DOHH2 (cell line): Measurements from ENCODE around the gene SNX30.

Source experiments
- H3F3A ChIP-seq: fragments of 200-600 bp; sonication (generic), shearing (Covaris generic); 2 replicates; pipeline ENCODE4 v1.6.0; 2016; ENCODE audit warnings: antibody characterized with exemption, mild to moderate bottlenecking; ENCODE audit not compliant: control insufficient read depth, insufficient read depth
- H3K27ac ChIP-seq: fragments of 200-600 bp; sonication (generic); 2 replicates; pipeline ENCODE4 v1.5.1; 2014; ENCODE audit warnings: low read depth, mild to moderate bottlenecking, low read length, moderate library complexity
- H3K27me3 ChIP-seq: fragments of 200-600 bp; sonication (generic); 2 replicates; pipeline ENCODE4 v1.6.1; 2014; ENCODE audit warnings: mild to moderate bottlenecking, low read length, mixed read lengths; ENCODE audit not compliant: control insufficient read depth
- H3K36me3 ChIP-seq: fragments of 200-600 bp; sonication (generic); 2 replicates; pipeline ENCODE4 v1.6.1; 2014; ENCODE audit warnings: mild to moderate bottlenecking, low read length, moderate library complexity, mixed read lengths; ENCODE audit not compliant: control insufficient read depth
- H3K4me1 ChIP-seq: fragments of 200-600 bp; sonication (generic); 2 replicates; pipeline ENCODE4 v1.6.1; 2014; ENCODE audit warnings: mild to moderate bottlenecking, low read length, mixed read lengths; ENCODE audit not compliant: control insufficient read depth
- H3K4me2 ChIP-seq: fragments of 200-600 bp; sonication (generic); 2 replicates; pipeline ENCODE4 v1.6.0; 2014; ENCODE audit warnings: mild to moderate bottlenecking, low read length, moderate library complexity
- H3K4me3 ChIP-seq: fragments of 200-600 bp; sonication (generic); 2 replicates; pipeline ENCODE4 v1.5.1; 2014; ENCODE audit warnings: mild to moderate bottlenecking, low read length, mixed read lengths
- H3K79me2 ChIP-seq: fragments of 200-600 bp; sonication (generic); 2 replicates; pipeline ENCODE4 v1.6.1; 2014; ENCODE audit warnings: mild to moderate bottlenecking, low read length, mixed read lengths; ENCODE audit not compliant: control insufficient read depth
- H3K9me2 ChIP-seq: fragments of 200-600 bp; sonication (generic); replicated peaks from 2 replicates; pipeline ENCODE4 v1.6.1; 2014; ENCODE audit warnings: mild to moderate bottlenecking, low read length, mixed read lengths; ENCODE audit not compliant: control insufficient read depth
- H3K9me3 ChIP-seq: fragments of 200-600 bp; sonication (generic); 2 replicates; pipeline ENCODE4 v1.6.1; 2014; ENCODE audit warnings: antibody characterized with exemption, low read length, mixed read lengths; ENCODE audit not compliant: control insufficient read depth, insufficient read depth
- H4K20me1 ChIP-seq: fragments of 200-600 bp; sonication (generic); 2 replicates; pipeline ENCODE4 v1.6.0; 2014; ENCODE audit warnings: low read depth, mild to moderate bottlenecking, antibody characterized with exemption, low read length, moderate library complexity; ENCODE audit not compliant: control insufficient read depth, insufficient read depth
- CTCF ChIP-seq: fragments of 200-600 bp; sonication (generic); IDR thresholded peaks from one replicate; pipeline ENCODE4 v1.5.1; 2014; ENCODE audit warnings: antibody characterized with exemption, mild to moderate bottlenecking, low read depth, low read length; ENCODE audit not compliant: poor library complexity, severe bottlenecking
- EZH2phosphoT487 ChIP-seq: fragments of 200-600 bp; sonication (generic); IDR thresholded peaks from 2 replicates; pipeline ENCODE4 v1.6.1; 2017; ENCODE audit warnings: borderline replicate concordance, mild to moderate bottlenecking, antibody characterized with exemption, low read length, moderate library complexity, mixed read lengths

Gene SNX30

DNA sequence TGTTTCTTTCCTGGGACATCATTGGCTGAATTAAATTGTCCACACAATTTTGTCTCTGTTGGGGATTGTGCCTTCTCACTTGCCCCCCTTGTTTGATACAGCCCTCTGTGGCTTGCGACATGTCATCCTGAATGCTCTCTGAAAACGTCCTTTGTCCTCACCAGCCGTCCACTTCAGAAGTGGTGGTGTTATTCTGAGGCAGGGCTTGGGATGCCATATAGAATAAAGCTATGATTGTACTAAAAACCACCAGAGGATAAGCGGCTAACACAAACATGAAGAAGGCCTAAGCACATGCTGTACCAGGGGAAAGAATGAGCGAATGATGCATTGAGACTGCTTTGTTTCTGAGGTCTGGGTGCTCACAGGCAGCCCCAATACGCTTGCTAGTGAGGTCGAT is 3.5 kb upstream of the SNX30 start:
- Histone ChIP-seq H3K79me2 (peaks cover 30% of the 10 kb centered on the region), H3K9me2 (no peaks in the 10 kb centered on the region), H3K27ac (no peak overlapping the region), H4K20me1 (no peaks in the 10 kb centered on the region), H3K4me3 (no peak overlapping the region), H3F3A (peaks cover 25% of the 10 kb centered on the region), H3K9me3 (no peaks in the 10 kb centered on the region), H3K27me3 (no peaks in the 10 kb centered on the region), H3K4me1 (peaks cover 64% of the 10 kb centered on the region), H3K4me2 (no peak overlapping the region), H3K36me3 (peaks cover 3% of the 10 kb centered on the region; the same call in 1 of the 2 replicates)
- TF ChIP-seq CTCF (no peak), EZH2phosphoT487 (no peak)

- TF ChIP-seq CTCF: no peak
- no peak for TF ChIP-seq EZH2phosphoT487
- peaks cover 8% of the 10 kb centered on the region; the same call in 1 of the 2 replicates for H4K20me1 ChIP-seq
- peak overlapping the region; percentile 51 for H3K27ac ChIP-seq
These were observed 150 bp downstream of the SNX30 start for GRCh38 chr9:112750764-112751055.

DNA sequence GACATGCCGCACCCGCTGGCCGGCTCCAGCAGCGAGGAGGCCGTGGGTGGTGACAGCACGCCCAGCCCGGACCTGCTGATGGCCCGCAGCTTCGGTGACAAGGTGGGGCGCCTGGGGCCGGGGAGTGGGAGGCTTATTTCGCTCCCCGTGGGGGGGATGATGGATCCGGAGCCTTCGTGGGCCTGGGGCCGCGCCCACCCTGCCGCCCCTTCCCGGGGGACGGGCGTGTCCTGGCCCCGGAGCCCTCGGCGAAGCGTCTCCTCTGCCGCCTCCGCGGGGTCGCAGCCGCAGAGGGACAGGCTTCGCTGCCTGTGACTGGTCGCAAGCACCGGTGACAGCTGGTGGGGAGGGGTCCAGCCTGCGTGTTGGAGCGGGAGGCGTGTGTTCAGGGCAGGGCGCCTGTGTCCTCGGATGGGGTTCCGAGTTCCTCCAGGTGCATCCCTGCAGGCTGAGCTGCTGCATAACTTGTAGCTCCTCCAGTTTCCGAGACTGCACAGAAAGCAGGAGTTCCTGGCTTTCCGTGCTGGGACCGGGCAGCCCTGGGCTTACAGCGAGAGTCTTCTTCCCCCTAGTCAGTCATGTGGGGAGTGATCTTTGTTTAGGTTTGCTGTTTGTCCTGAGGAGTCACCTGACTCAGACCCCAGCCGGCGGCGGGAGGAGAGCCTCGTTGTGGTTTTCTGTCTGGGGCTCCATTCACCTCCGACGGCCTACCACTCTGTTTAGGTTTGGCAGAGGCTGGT is 666 bp downstream of the SNX30 start:
- peak overlapping the region; percentile 51 for H3K27ac ChIP-seq
- peaks cover 66% of the 10 kb centered on the region for H3K4me1 ChIP-seq

More at GRCh38 chr9:112750764-112751055, 150 bp downstream of the SNX30 start:
- H3K4me2 ChIP-seq: peak overlapping the region; percentile 82
- peaks cover 10% of the 10 kb centered on the region for H3K36me3 ChIP-seq
- no peaks in the 10 kb centered on the region for H3K27me3 ChIP-seq
- H3K4me1 ChIP-seq: peaks cover 66% of the 10 kb centered on the region
- no peaks in the 10 kb centered on the region for H3K9me2 ChIP-seq
- H3K4me3 ChIP-seq: peak overlapping the region; percentile 83
- peaks cover 9% of the 10 kb centered on the region; the same call in 1 of the 2 replicates for H3F3A ChIP-seq
- H3K9me3 ChIP-seq: no peaks in the 10 kb centered on the region
- peaks cover 66% of the 10 kb centered on the region for H3K79me2 ChIP-seq

More for the DNA sequence above, 666 bp downstream of the SNX30 start:
- Histone ChIP-seq H4K20me1 (peaks cover 8% of the 10 kb centered on the region; the same call in 1 of the 2 replicates), H3K27me3 (no peaks in the 10 kb centered on the region), H3K9me3 (no peaks in the 10 kb centered on the region), H3F3A (peaks cover 9% of the 10 kb centered on the region; the same call in 1 of the 2 replicates), H3K4me2 (peak overlapping the region; percentile 82), H3K4me3 (peak overlapping the region; percentile 83), H3K79me2 (peaks cover 71% of the 10 kb centered on the region), H3K36me3 (peaks cover 10% of the 10 kb centered on the region), H3K9me2 (no peaks in the 10 kb centered on the region)
- TF ChIP-seq EZH2phosphoT487 (no peak), CTCF (no peak)
